Measurements from ENCODE around the gene ADCY5. TPM values are rescaled to one million over a fixed set of nuclear protein-coding genes. Genes with fewer than 3 reads are reported as not detected.
"Not testable (repeated sequence)": the region's sequence is repeated elsewhere in the genome, so short reads cannot be mapped to it uniquely, and the experiment has no call there.

The ADCY5 gene
- total RNA-seq, result not detected

GRCh38 chr3:123448536-123449101, at the start of gene ADCY5:
ADCY5 (minus strand) TSS chr3:123449090; CDS start chr3:123448545, 545 bp downstream.
- Histone ChIP-seq H3K9me3 (ENCODE audit: low read depth, low read length) (no peaks in the 10 kb centered on the region), H3K27me3 (ENCODE audit: insufficient read depth, low read length) (peaks cover 50% of the 10 kb centered on the region), H3K4me3 (ENCODE audit: low read length) (no peak within 1 kb of the TSS), H3K4me1 (ENCODE audit: insufficient read depth, low read length) (peaks cover 11% of the 10 kb centered on the region)

- no peaks in the 10 kb centered on the region for H3K4me1 ChIP-seq (ENCODE audit: insufficient read depth, low read length)
- no peaks in the 10 kb centered on the region for H3K27me3 ChIP-seq (ENCODE audit: insufficient read depth, low read length)
- no peak overlapping the region for H3K4me3 ChIP-seq (ENCODE audit: low read length)
- H3K9me3 ChIP-seq (ENCODE audit: low read depth, low read length), result no peaks in the 10 kb centered on the region
Measured at GRCh38 chr3:123493912-123494311, 45.0 kb upstream of the ADCY5 start.

- Histone ChIP-seq H3K9me3 (ENCODE audit: low read depth, low read length) (no peaks in the 10 kb centered on the region), H3K4me3 (ENCODE audit: low read length) (no peak overlapping the region), H3K4me1 (ENCODE audit: insufficient read depth, low read length) (no peaks in the 10 kb centered on the region), H3K27me3 (ENCODE audit: insufficient read depth, low read length) (no peaks in the 10 kb centered on the region)
Measured at GRCh38 chr3:123491966-123492587, 43.2 kb upstream of the ADCY5 start.

- no peaks in the 10 kb centered on the region for H3K27me3 ChIP-seq (ENCODE audit: insufficient read depth, low read length)
Measured at GRCh38 chr3:123489400-123490004, 40.6 kb upstream of the ADCY5 start.

GRCh38 chr3:123488645-123489347, 39.9 kb upstream of the ADCY5 start:
- Histone ChIP-seq H3K9me3 (ENCODE audit: low read depth, low read length) (no peaks in the 10 kb centered on the region), H3K4me1 (ENCODE audit: insufficient read depth, low read length) (no peaks in the 10 kb centered on the region), H3K27me3 (ENCODE audit: insufficient read depth, low read length) (no peaks in the 10 kb centered on the region), H3K4me3 (ENCODE audit: low read length) (no peak overlapping the region)

More at GRCh38 chr3:123489400-123490004, 40.6 kb upstream of the ADCY5 start:
- no peaks in the 10 kb centered on the region for H3K4me1 ChIP-seq (ENCODE audit: insufficient read depth, low read length)
- H3K9me3 ChIP-seq (ENCODE audit: low read depth, low read length), result no peaks in the 10 kb centered on the region
- no peak overlapping the region for H3K4me3 ChIP-seq (ENCODE audit: low read length)

GRCh38 chr3:123487063-123487462, 38.2 kb upstream of the ADCY5 start:
- not testable (repeated sequence) for H3K4me3 ChIP-seq (ENCODE audit: low read length); H3K9me3 ChIP-seq (ENCODE audit: low read depth, low read length); H3K27me3 ChIP-seq (ENCODE audit: insufficient read depth, low read length); H3K4me1 ChIP-seq (ENCODE audit: insufficient read depth, low read length)

- Histone ChIP-seq H3K9me3 (ENCODE audit: low read depth, low read length) (no peaks in the 10 kb centered on the region), H3K27me3 (ENCODE audit: insufficient read depth, low read length) (no peaks in the 10 kb centered on the region), H3K4me1 (ENCODE audit: insufficient read depth, low read length) (no peaks in the 10 kb centered on the region), H3K4me3 (ENCODE audit: low read length) (no peak overlapping the region)
Measured at GRCh38 chr3:123486460-123486859, 37.6 kb upstream of the ADCY5 start.

GRCh38 chr3:123485551-123485950, 36.7 kb upstream of the ADCY5 start:
- H3K9me3 ChIP-seq (ENCODE audit: low read depth, low read length), result no peaks in the 10 kb centered on the region
- H3K27me3 ChIP-seq (ENCODE audit: insufficient read depth, low read length), result no peaks in the 10 kb centered on the region
- H3K4me1 ChIP-seq (ENCODE audit: insufficient read depth, low read length), result no peaks in the 10 kb centered on the region
- H3K4me3 ChIP-seq (ENCODE audit: low read length), result no peak overlapping the region

GRCh38 chr3:123483146-123483545, 34.3 kb upstream of the ADCY5 start:
- no peak overlapping the region for H3K4me3 ChIP-seq (ENCODE audit: low read length)
- no peaks in the 10 kb centered on the region for H3K27me3 ChIP-seq (ENCODE audit: insufficient read depth, low read length)
- H3K9me3 ChIP-seq (ENCODE audit: low read depth, low read length), result no peaks in the 10 kb centered on the region
- H3K4me1 ChIP-seq (ENCODE audit: insufficient read depth, low read length), result no peaks in the 10 kb centered on the region

- H3K9me3 ChIP-seq (ENCODE audit: low read depth, low read length), result no peaks in the 10 kb centered on the region
- no peaks in the 10 kb centered on the region for H3K4me1 ChIP-seq (ENCODE audit: insufficient read depth, low read length)
- no peak overlapping the region for H3K4me3 ChIP-seq (ENCODE audit: low read length)
- H3K27me3 ChIP-seq (ENCODE audit: insufficient read depth, low read length), result no peaks in the 10 kb centered on the region
Measured at GRCh38 chr3:123481722-123482457, 33.0 kb upstream of the ADCY5 start.

- Histone ChIP-seq H3K4me1 (ENCODE audit: insufficient read depth, low read length) (no peaks in the 10 kb centered on the region), H3K9me3 (ENCODE audit: low read depth, low read length) (no peaks in the 10 kb centered on the region), H3K4me3 (ENCODE audit: low read length) (no peak overlapping the region), H3K27me3 (ENCODE audit: insufficient read depth, low read length) (no peaks in the 10 kb centered on the region)
Measured at GRCh38 chr3:123481071-123481470, 32.2 kb upstream of the ADCY5 start.

GRCh38 chr3:123480428-123480827, 31.5 kb upstream of the ADCY5 start:
- Histone ChIP-seq H3K4me3 (ENCODE audit: low read length) (no peak overlapping the region), H3K27me3 (ENCODE audit: insufficient read depth, low read length) (no peaks in the 10 kb centered on the region), H3K9me3 (ENCODE audit: low read depth, low read length) (no peaks in the 10 kb centered on the region), H3K4me1 (ENCODE audit: insufficient read depth, low read length) (no peaks in the 10 kb centered on the region)

- Histone ChIP-seq H3K4me1 (ENCODE audit: insufficient read depth, low read length) (no peaks in the 10 kb centered on the region), H3K27me3 (ENCODE audit: insufficient read depth, low read length) (no peaks in the 10 kb centered on the region), H3K4me3 (ENCODE audit: low read length) (no peak overlapping the region), H3K9me3 (ENCODE audit: low read depth, low read length) (no peaks in the 10 kb centered on the region)
Measured at GRCh38 chr3:123479891-123480290, 31.0 kb upstream of the ADCY5 start.

GRCh38 chr3:123478314-123478713, 29.4 kb upstream of the ADCY5 start:
- no peak overlapping the region for H3K4me3 ChIP-seq (ENCODE audit: low read length)
- no peaks in the 10 kb centered on the region for H3K4me1 ChIP-seq (ENCODE audit: insufficient read depth, low read length)
- no peaks in the 10 kb centered on the region for H3K27me3 ChIP-seq (ENCODE audit: insufficient read depth, low read length)
- H3K9me3 ChIP-seq (ENCODE audit: low read depth, low read length), result no peaks in the 10 kb centered on the region

Measured in mononuclear cell (primary cell).